GM19099 (cell line): ENCODE data around the gene GPC6.

Experiments
- POLR2A ChIP-seq: IDR thresholded peaks from 3 replicates; pipeline ENCODE4 v1.6.1; 2011; ENCODE audit warnings: low read depth; ENCODE audit not compliant: insufficient read length; ENCODE audit errors: extremely low read depth

GPC6 gene

DNA sequence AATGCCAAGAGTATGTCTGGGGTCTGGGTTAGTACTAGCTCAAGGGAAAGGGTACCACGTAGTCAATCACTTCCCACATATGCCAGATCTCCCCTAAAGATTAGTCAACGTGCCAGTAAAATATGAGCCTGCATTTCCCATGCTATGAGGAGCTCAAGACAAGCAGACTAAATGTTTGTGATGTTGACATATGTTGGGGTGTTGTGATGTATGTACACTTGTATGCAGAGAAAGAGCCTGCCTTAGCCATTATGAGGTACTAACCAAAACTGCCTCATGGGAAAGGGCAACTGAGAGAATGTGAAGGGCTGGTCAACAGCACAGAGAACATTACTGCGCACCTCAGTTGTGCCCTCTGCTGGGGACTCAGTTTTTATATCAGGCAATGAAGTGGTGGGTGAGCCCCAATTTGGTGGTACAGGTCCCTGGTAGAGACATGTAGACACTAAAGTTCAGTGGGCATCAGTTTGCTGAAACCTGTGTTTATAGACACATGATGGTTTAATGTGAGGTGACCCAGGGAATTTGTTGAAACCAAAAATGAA lies 965.9 kb downstream of the GPC6 start:
- TF ChIP-seq POLR2A = no peak

DNA sequence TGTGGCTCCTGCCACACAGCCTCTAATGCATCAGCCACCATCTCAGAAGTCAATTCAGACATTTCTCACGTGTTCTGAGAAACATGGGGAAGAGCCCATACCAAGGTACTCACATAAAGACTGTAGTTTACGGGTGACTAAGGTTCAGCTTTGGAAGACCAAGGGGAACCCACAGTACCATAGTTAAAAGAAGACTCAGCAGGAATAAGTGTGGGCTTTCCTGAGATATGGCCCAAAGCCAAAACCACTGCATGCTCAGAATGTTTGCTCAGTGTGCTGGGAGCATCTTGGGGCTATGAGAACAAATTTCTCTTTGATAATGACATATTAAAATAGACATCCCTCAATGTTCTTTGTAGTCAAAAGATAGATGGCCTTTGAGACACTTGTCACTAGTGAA lies 969.1 kb downstream of the GPC6 start:
- TF ChIP-seq POLR2A = no peak

DNA sequence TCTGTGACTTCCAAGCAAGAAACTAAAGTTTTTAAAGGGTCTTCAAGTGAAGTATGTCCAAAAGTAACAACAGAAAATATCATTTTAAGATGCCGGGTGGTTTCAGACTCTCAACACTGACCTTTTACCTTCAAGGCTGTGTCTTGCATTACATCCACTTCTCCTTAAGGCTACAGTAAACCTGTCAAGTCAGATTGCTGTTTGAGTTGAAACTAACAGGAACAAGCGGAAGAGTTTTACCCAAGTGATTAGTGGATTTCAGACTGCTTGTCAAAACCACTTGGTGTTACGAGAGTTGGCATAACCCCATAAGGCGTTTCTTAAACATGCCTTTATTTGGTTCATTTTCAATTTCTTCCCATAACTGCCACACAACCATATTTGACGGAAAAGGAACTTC lies 969.8 kb downstream of the GPC6 start:
- no peak for TF ChIP-seq POLR2A

DNA sequence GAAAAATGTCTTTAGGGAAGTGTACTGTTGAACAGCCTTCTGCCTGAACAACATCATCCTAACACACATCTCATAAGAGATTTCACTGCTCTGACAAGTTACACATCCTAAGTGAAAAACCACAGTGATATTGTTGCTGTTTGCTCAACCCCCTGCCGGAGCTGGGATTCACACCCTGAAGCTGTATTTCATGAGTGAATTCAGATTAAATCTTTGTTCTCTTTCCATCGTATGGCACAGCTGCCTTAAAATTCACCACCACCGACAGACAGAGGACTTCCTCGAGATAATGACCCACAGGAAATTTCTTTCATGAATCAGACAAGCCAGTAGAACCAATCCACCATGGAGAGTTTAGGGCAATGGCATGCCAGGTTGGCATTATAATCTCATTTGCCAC lies 972.1 kb downstream of the GPC6 start:
- no peak for TF ChIP-seq POLR2A

DNA sequence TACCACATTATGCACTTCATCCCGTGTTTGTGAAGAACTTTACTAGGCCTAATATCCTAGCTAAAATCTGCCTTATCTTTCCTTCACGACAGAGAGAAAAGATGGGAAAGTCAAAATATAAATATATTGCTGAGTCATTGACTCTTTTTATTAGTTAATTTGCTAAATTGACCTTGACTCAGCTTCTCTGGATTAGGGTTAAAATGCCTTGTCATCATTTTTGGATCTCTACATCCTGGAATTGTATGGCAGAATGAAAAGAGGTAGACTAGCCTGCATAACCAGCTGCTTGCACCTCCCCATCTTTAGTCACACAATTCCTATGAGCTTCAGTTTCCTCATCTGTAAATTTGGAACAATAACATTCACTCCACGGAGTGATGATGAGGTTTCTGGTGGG lies 972.5 kb downstream of the GPC6 start:
- no peak for TF ChIP-seq POLR2A

DNA sequence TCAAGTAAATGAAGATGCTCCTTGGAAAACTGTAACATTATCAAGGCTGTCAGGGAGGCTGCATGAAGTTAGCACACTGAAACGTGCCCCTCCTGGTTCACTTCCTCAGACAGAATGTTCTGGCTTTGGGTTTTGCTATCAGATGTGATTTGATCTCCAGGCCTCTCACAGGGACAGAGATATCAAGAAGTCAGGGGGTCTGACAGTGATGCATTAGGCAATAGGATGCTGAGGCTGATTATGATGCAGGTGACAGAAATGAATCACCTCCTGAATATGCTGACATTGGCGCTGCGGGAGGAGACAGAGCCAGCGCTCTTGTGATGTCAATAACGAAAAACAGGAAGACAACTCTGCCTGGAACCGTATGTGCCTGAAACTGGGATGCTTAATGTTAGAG lies 974.4 kb downstream of the GPC6 start:
- TF ChIP-seq POLR2A = no peak

DNA sequence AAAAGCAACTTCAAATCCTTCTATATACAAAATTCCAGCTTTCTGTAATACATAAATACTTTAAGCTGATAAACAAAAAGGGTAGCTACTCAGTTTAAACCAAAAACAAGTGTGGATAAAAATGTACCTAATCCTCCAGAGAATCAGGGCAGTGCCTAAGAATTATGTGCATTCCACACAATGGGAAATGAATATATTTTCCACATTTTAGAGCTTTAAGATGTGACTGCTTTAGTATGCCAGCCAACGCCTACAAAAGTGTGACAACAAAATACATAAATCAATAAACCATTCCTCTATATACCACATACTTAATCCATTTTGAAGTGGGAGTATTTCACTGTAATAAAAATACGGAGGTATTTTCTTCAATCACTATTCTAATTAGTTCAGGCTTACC lies 977.6 kb downstream of the GPC6 start:
- no peak for TF ChIP-seq POLR2A

DNA sequence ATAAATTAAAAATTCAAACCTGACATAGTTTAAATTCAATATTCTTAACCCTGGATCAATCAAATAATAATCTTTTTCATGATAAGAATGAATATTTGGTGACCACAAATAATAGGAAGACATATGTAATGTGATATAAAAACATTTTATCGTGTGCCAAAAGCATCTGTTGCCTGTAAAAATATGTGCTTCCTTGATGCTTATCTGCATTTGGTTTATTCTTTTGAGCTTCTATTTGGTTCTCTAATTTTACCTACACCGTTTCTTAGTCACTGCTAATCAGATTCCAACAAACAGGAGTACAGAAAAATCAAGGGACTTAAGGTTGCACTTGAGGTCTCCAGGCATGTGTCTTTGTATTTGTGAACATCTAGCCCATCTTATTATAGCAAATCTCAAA lies 978.3 kb downstream of the GPC6 start:
- no peak for TF ChIP-seq POLR2A

DNA sequence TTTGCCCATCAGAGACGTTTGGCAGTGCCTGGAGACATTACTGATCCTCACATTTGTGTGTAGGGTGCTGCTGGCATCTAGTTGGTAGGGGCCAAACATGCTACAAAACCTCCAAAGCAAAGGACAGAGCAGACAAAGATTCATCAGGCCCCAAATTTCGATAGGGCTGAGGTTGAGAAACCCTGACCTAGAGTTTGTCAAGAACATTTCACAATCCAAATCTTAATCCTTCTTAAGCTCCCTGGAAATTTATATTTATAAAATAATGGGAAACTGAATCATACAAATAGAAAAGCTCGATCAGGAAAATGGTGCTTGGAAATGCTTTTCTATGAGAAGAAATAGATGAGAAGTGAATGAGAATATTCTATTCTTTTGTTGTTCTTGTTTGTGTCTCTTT lies 979.3 kb downstream of the GPC6 start:
- no peak for TF ChIP-seq POLR2A

DNA sequence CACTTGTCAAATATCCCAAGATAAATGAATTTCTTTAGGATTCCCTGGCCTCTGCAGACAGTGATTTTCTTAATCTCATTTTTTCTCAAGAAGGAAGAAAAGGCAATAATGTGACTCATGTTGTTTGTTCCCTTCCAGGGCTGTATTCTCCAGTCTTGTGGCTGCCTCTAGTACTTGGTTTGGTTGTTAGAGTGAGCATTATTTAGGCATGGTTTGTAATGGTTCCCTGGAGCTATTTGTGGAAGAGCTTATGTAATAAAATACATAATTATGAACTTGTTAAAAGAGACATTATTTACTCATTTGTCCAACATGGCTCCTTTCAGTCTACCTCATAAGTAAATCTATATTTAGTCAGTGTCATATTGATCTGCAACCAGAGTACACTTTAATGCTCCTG lies 982.5 kb downstream of the GPC6 start:
- no peak for TF ChIP-seq POLR2A

DNA sequence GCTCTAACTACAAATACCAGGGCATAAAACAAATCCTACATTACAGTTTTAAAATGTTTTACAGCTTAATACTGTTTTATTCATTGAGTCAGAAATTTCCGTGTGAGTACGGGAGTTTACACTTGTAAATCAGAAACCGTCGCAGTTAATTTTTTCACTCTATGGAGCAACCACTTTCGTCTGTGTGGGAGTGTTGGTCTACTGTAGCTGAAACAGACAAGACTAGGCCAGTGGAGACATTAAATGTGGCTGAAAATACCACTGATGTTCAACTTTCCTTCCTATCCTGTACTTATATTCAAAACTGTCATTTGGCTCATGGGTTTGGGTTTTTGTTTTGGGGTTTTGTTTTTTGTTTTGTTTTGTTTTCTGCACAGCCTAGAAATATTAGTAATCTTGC lies 984.2 kb downstream of the GPC6 start:
- TF ChIP-seq POLR2A = no peak

DNA sequence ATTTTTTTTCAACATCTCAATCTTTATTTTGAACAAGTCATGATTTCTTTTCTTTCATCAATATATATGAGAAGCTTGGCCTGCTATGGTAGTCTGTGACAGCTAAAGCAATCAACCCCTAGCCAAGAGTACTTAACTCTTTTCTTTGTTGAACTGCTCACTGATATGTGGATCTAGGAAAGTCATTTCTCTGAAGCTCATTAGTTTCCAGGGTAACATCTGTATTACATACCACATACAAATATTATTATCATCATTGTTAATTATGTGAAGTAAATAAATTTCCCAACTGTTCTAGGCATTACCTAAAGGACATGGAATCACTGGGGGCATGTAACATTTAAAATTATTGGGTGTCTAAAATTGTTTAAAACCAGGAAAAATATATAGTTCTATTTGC lies 985.6 kb downstream of the GPC6 start:
- TF ChIP-seq POLR2A = no peak

DNA sequence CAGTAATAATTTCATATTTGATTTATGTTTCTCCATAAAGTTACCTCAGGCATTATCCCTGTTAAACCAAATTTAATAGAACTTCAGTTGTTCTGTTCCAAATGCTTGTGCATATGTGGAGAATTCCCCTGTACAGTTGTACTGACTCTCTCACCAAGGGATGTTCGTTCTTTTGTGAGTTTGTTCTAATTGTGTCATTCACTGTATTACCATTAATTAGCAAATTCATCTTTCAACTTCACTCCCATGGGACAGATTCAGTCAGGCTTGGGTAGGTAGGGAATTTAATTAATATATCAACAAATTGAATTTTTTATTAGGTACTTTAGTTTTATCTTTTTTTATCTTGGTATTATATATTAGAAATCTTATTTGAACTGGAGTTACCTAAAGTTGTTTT lies 987.5 kb downstream of the GPC6 start:
- no peak for TF ChIP-seq POLR2A

DNA sequence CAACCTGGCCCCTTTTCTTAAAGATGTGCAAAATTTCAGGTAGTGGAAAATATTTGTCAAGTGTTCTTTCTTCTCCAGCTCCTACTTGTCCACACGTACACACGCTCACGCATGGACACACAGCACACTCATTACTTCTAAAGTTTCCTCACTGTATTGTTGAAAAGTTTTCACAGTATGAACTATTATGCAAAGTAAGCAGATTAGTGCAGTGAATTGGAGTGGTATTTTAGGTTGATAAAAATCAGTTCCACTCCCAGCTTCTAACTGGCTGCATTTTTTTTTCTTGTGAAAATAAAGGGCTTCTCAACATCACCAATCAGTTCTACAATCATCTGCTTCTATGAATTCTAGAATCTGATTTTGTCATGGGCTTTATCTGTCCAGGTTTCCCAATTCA lies 988.4 kb downstream of the GPC6 start:
- no peak for TF ChIP-seq POLR2A

DNA sequence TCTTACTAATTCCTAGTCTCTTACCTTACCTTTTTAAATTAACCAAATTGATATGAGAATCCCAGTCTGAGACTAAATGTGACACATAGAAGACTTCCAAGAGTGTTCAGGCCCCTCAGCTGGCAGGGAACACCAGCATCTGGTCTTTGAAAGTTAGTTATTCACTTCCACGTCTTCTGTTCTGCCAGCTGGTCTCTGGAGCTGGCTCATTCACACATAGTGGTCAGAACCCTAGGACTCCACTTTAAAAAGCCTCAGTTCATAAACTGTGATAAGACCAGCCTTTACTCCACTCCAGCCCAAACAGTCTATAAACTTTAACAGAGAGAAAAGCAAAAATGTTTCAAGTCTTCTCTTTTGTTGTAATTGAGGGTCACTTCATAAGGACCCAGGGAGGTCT lies 989.9 kb downstream of the GPC6 start:
- no peak for TF ChIP-seq POLR2A

DNA sequence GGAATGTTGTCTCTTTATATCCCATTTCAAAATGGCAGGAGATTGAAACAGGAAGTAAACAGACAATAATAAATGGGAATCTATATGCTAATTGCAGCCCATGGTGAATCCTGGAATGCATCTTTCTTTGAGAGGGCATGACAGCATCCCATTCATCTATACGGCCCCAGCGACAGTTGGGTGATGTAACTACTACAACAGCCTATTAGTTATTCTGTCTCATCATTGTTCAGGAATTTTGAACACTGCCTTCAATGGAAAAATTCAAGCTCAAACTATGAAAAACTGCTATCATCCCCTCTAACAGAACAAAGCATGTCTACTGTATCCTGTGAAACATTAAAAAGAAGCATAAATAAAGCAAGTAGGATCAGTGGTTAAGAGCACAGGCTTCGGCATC lies 990.8 kb downstream of the GPC6 start:
- TF ChIP-seq POLR2A = no peak

DNA sequence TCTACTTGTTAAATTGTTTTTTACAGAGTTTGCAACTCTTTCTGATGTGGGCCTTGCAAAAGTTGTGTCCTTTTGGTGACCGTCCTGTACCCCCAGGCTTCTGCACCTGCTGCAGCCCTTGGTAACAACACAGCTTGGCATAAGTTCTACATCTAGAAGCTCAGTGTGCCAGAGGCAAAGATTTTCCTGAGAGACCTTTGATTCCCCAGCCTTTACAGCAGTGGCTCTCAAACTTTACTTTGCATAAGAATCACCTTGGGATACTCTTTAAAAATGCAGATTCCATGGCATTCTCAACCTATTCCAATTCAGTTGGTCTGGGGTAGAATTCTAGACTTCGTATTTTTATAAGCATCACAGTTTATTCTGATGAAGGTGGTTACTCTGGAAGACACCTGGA lies 991.9 kb downstream of the GPC6 start:
- TF ChIP-seq POLR2A = no peak

DNA sequence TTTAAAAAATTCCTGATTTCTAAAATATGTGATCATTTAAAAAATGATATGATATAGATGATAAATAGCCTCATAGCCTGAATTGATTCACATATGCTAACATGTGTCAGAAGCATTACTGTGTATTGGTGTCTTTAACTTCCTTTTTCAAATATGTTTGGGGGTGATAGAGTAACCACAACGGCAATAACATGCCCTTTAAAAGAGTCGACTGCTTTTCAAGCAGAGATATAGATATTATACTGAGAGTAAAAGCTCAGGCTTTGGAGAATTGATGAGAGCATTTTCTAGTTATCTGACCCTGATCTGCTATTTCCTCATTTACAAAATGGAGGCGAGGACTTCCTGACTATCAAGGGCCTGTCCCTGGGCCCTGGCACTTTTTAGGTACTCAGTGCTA lies 992.3 kb downstream of the GPC6 start:
- TF ChIP-seq POLR2A = no peak

DNA sequence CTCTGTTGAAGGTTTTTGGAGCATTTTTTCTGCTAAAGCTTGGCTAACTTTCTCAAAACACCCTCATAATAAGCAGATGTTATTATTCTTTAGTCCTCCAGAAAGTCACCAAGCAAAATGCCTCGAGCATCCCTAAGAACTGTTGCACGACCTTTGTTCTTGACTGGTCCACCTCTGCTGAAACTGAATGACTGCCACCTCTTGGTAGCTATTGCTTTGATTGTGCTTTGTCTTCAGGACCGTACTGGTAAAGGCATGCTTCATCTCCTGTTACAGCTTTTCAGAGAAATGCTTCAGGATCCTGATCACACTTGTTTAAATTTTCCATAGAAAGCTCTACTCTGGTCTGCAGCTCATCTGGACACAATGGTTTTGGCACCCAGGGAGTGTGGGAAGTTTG lies 998.1 kb downstream of the GPC6 start:
- TF ChIP-seq POLR2A = no peak
